ENCODE results near the gene GDF2.

Gene GDF2

DNA sequence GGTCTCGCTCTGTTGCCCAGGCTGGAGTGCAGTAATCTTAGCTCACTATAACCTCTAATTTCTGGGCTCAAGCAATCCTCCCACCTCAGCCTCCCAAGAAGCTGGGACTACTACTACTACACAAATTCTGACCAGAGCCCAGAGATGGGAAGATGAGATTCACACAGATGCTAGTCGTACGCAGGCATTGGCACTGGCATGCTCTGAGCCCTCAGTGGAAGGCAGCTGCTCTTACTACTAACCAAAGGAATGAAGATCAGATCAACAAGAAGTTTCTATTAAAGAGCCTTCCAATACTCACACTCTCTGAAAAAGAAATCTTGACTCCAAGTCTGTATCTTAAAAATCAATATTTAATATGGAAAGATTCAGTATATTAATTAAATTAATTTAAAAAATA is 10.7 kb downstream of the GDF2 start:
- DNase-seq (ENCODE audit: low read depth, low spot score) = no peak

DNA sequence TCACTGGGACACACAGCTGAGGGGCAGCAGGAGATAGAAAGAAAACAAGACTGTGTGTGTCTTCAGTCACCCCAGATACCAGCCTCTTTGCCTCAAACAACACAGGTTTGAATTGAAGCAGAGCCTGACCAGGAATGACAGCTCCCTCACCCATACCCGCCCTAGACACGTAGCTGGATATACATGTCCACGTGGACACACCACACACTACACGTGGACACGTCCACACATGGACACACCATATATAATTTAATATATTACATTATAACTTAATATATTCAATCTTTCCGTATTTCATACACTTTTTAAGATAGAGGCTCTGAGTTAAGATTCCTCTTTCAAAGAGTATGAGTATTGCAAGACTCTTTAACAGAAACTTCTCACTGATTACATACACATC is 11.3 kb downstream of the GDF2 start:
- DNase-seq (ENCODE audit: low read depth, low spot score) = no peak

- no peak for DNase-seq (ENCODE audit: low read depth, low spot score)
Measured at GRCh38 chr10:47334466-47335295, 12.4 kb downstream of the GDF2 start.

DNA sequence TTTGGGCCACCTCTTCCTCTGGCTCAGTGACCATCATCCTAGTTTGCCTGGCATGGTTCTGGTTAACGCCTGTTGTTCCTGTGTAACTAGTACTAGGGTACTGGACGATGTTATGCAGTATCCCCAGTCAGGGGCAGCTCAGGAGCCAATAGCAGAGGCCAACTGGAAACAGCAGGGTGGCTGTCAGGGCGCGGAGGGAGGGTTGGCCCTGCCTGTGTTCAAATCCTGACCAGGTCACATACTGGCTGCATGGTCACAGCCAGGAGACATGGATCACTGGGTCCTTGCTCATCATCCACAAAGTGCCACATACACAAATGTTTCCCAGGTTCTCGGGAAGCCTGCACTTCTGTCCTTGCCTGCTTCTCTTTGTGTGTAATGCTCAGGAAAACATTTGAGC is 13.7 kb downstream of the GDF2 start:
- no peak for DNase-seq (ENCODE audit: low read depth, low spot score)

DNA sequence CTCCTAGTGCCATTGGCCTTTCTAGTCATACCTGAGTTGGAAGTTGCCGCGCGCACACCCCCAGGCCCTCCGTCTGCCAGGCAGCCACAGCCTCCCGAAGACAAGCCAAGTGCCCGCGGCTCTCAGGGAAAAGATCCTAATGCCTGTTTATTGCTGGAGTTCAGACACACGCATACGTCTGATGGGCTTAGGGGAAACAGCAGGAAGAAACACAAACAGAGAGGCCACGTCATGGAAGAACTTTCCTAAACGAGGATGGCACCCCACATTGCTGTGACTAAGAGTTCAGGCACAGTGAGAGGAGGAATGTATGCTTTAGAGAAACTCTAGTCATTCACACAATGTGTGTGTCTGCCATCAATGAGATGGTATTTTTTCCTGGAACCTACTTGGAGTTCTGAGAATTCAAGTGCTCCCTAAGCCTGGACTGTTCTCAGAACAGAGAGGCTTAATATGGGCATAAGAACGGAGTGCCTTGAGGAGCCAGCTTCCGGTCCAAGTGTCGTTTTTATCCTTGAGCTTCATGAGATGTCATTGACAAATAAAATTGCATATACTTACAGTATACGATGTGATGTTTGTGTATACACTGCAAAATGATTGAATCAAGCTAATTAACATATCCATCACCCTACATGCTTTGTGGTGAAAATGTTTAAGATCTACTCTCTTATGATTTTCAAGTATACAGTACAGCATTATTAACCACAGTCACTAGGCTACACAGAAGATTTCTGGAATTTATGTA is 14.3 kb downstream of the GDF2 start:
- no peak for DNase-seq (ENCODE audit: low read depth, low spot score)

- no peak for DNase-seq (ENCODE audit: low read depth, low spot score)
Measured at GRCh38 chr10:47337310-47337709, 15.1 kb downstream of the GDF2 start.

- no peak for DNase-seq (ENCODE audit: low read depth, low spot score)
Measured at GRCh38 chr10:47339186-47339735, 17.0 kb downstream of the GDF2 start.

- no peak for DNase-seq (ENCODE audit: low read depth, low spot score)
Measured at GRCh38 chr10:47339759-47340607, 17.7 kb downstream of the GDF2 start.

- peak; percentile 29 for DNase-seq (ENCODE audit: low read depth, low spot score)
Measured at GRCh38 chr10:47340608-47341170, 18.4 kb downstream of the GDF2 start.

DNA sequence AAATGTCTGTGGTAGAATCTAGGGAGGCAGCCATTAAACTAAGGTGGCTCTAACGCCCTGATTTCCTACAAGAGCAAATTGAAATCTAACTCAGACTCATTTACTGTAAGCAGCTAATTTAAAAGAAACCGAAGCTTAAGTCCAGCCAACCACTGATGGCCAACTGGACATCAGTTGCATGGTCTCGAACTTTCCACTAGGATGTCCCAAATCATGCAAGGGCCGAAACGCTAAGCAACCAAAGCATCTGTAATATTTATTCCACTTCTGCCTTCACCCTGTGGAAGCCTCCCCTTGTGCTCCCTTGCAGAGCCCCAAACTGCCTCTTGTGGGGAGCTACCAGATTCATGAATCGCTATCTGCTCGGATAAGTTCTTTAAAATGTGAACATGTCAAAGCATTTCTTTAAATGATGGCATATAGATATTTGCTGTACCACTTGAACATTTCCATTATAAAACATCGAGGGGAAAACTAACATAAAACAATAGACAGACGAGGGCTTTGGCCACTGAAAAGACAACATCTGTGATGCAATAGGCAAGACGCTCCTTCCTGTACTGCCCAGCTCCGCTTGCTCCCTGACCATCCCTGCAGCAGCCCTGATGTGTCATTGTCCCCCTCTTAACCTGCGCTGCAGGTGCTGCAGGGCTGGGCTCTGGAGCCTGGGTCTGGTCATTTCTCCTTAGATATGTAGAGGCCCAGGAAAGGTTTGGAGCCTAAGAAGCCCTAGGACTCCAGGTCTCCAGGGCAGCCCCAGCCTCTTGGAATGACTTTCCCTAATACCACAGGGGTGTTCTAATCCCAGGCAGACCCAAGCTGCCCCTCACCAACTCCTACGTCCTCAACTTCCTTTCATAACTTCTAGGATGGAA is 23.0 kb downstream of the GDF2 start:
- DNase-seq (ENCODE audit: low read depth, low spot score) = no peak

DNA sequence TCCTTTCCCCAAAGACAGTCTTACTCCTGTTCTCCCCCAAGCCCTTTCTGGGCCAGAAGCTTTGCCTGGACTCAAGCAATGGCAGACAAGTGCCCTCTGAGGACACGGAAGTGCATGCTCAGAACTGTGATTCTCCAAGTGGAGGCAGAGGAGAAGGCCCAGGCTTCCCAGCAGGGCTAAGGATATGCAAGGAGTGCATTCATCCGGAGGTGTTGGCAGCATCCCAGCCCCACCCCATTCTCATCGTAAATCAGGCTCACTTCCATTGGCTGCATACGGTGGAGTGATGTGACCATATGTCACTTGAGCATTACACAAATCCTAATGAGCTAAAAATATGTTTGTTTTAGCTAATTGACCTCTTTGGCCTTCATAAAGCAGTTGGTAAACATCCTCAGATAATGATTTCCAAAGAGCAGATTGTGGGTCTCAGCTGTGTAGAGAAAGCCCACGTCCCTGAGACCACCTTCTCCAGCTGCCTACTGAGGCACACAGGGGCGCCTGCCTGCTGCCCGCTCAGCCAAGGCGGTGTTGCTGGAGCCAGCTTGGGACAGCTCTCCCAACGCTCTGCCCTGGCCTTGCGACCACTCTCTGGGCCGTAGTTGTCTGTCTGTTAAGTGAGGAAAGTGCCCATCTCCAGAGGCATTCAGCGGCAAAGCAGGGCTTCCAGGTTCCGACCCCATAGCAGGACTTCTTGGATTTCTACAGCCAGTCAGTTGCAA is 24.5 kb downstream of the GDF2 start:
- no peak for DNase-seq (ENCODE audit: low read depth, low spot score)

DNA sequence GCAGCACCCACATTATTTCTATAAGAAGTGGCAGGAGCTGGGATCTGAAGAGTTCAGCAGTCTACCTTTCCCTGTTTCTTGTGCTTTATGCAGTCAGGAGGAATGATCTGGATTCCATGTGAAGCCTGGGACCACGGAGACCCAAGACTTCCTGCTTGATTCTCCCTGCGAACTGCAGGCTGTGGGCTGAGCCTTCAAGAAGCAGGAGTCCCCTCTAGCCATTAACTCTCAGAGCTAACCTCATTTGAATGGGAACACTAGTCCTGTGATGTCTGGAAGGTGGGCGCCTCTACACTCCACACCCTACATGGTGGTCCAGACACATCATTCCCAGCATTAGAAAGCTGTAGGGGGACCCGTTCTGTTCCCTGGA is 25.0 kb downstream of the GDF2 start:
- DNase-seq (ENCODE audit: low read depth, low spot score) = no peak

- DNase-seq (ENCODE audit: low read depth, low spot score) = no peak
Measured at GRCh38 chr10:47348138-47348651, 25.9 kb downstream of the GDF2 start, which contains the start of gene RBP3. TSS of gene RBP3 (plus strand) at chr10:47348363. CDS start at chr10:47348485, 122 bp downstream.

- DNase-seq (ENCODE audit: low read depth, low spot score) = no peak
Measured at GRCh38 chr10:47348661-47349470, 26.6 kb downstream of the GDF2 start.

DNA sequence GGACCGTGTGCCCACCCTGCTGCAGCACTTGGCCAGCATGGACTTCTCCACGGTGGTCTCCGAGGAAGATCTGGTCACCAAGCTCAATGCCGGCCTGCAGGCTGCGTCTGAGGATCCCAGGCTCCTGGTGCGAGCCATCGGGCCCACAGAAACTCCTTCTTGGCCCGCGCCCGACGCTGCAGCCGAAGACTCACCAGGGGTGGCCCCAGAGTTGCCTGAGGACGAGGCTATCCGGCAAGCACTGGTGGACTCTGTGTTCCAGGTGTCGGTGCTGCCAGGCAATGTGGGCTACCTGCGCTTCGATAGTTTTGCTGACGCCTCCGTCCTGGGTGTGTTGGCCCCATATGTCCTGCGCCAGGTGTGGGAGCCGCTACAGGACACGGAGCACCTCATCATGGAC is 27.3 kb downstream of the GDF2 start:
- DNase-seq (ENCODE audit: low read depth, low spot score) = no peak

DNA sequence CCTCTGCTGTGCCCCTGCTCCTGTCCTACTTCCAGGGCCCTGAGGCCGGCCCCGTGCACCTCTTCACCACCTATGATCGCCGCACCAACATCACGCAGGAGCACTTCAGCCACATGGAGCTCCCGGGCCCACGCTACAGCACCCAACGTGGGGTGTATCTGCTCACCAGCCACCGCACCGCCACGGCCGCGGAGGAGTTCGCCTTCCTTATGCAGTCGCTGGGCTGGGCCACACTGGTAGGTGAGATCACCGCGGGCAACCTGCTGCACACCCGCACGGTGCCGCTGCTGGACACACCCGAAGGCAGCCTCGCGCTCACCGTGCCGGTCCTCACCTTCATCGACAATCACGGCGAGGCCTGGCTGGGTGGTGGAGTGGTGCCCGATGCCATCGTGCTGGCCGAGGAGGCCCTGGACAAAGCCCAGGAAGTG is 27.7 kb downstream of the GDF2 start:
- no peak for DNase-seq (ENCODE audit: low read depth, low spot score)

DNA sequence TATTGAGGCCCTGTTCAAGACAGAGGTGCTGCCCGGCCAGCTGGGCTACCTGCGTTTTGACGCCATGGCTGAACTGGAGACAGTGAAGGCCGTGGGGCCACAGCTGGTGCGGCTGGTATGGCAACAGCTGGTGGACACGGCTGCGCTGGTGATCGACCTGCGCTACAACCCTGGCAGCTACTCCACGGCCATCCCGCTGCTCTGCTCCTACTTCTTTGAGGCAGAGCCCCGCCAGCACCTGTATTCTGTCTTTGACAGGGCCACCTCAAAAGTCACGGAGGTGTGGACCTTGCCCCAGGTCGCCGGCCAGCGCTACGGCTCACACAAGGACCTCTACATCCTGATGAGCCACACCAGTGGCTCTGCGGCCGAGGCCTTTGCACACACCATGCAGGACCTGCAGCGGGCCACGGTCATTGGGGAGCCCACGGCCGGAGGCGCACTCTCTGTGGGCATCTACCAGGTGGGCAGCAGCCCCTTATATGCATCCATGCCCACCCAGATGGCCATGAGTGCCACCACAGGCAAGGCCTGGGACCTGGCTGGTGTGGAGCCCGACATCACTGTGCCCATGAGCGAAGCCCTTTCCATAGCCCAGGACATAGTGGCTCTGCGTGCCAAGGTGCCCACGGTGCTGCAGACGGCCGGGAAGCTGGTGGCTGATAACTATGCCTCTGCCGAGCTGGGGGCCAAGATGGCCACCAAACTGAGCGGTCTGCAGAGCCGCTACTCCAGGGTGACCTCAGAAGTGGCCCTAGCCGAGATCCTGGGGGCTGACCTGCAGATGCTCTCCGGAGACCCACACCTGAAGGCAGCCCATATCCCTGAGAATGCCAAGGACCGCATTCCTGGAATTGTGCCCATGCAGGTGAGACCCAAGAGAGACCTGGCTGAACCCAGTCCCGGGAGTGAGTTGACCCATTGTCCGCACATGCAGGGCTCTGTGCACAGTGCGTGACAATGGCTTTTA is 28.7 kb downstream of the GDF2 start:
- DNase-seq (ENCODE audit: low read depth, low spot score) = no peak
